ENCODE measurements around the gene KCNH6. TPM values are rescaled to one million over a fixed set of nuclear protein-coding genes. Genes with fewer than 3 reads are reported as not detected.

KCNH6 gene, protein sequence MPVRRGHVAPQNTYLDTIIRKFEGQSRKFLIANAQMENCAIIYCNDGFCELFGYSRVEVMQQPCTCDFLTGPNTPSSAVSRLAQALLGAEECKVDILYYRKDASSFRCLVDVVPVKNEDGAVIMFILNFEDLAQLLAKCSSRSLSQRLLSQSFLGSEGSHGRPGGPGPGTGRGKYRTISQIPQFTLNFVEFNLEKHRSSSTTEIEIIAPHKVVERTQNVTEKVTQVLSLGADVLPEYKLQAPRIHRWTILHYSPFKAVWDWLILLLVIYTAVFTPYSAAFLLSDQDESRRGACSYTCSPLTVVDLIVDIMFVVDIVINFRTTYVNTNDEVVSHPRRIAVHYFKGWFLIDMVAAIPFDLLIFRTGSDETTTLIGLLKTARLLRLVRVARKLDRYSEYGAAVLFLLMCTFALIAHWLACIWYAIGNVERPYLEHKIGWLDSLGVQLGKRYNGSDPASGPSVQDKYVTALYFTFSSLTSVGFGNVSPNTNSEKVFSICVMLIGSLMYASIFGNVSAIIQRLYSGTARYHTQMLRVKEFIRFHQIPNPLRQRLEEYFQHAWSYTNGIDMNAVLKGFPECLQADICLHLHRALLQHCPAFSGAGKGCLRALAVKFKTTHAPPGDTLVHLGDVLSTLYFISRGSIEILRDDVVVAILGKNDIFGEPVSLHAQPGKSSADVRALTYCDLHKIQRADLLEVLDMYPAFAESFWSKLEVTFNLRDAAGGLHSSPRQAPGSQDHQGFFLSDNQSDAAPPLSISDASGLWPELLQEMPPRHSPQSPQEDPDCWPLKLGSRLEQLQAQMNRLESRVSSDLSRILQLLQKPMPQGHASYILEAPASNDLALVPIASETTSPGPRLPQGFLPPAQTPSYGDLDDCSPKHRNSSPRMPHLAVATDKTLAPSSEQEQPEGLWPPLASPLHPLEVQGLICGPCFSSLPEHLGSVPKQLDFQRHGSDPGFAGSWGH
- not detected for total RNA-seq

DNA sequence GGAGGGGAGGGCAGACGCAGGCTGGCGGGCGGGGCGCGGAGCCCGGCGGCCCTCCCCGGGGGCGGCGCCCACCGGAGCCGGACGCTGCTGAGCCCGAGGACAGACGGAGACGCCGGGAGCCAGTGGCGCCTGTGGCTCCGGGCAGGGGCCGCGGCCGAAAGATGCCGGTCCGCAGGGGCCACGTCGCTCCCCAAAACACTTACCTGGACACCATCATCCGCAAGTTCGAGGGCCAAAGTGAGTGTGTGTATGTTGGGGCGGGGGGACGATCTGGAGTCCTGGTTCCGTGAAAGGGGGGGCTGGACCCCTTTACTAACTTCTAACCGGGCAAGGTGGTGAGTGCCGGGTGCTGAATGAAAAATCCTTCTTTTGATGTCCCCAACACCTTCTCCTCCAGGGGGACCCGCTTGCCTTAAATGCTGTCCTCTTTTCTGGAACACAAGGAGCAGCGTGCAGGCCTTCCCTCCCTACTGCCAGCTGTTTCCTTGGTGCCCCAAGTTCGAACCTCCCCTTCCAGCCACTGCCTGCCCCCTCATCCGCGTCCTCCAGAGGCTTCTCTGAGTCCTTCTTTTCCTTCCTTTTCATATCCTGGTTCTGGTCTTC, at the start of gene KCNH6:
Gene KCNH6, plus strand, starts transcription at position 106 of the 603 bp plus-strand sequence. Its CDS starts 56 bp downstream, at position 162.
- H3K9me3 Mint-ChIP-seq, result no peaks in the 10 kb centered on the region
- H3K4me1 Mint-ChIP-seq, result peaks cover 2% of the 10 kb centered on the region
- H3K27ac Mint-ChIP-seq, result no peak within 1 kb of the TSS
- H3K36me3 Mint-ChIP-seq, result no peaks in the 10 kb centered on the region
- H3K27me3 Mint-ChIP-seq, result peaks cover 28% of the 10 kb centered on the region
- ATAC-seq (ENCODE audit: low read depth), result no peak
- H3K4me3 Mint-ChIP-seq, result no peak within 1 kb of the TSS
- POLR2A ChIA-PET, result no interaction called here
- no peak for DNase-seq

GRCh38 chr17:63474174-63474573, 49.0 kb upstream of the KCNH6 start:
- POLR2A ChIA-PET, result no interaction called here
- no peak for ATAC-seq (ENCODE audit: low read depth)
- DNase-seq, result no peak
- Mint-ChIP-seq H3K9me3 (no peaks in the 10 kb centered on the region), H3K27me3 (peaks cover 52% of the 10 kb centered on the region), H3K36me3 (no peaks in the 10 kb centered on the region), H3K4me3 (no peak overlapping the region), H3K4me1 (peaks cover 6% of the 10 kb centered on the region), H3K27ac (no peak overlapping the region)

- Mint-ChIP-seq H3K36me3 (no peaks in the 10 kb centered on the region), H3K9me3 (no peaks in the 10 kb centered on the region), H3K27ac (no peak overlapping the region), H3K4me3 (no peak overlapping the region), H3K27me3 (peaks cover 54% of the 10 kb centered on the region), H3K4me1 (peaks cover 6% of the 10 kb centered on the region)
- ATAC-seq (ENCODE audit: low read depth), result no peak
- POLR2A ChIA-PET, result no interaction called here
- no peak for DNase-seq
Observed at GRCh38 chr17:63474586-63475460, 48.3 kb upstream of the KCNH6 start.

DNA sequence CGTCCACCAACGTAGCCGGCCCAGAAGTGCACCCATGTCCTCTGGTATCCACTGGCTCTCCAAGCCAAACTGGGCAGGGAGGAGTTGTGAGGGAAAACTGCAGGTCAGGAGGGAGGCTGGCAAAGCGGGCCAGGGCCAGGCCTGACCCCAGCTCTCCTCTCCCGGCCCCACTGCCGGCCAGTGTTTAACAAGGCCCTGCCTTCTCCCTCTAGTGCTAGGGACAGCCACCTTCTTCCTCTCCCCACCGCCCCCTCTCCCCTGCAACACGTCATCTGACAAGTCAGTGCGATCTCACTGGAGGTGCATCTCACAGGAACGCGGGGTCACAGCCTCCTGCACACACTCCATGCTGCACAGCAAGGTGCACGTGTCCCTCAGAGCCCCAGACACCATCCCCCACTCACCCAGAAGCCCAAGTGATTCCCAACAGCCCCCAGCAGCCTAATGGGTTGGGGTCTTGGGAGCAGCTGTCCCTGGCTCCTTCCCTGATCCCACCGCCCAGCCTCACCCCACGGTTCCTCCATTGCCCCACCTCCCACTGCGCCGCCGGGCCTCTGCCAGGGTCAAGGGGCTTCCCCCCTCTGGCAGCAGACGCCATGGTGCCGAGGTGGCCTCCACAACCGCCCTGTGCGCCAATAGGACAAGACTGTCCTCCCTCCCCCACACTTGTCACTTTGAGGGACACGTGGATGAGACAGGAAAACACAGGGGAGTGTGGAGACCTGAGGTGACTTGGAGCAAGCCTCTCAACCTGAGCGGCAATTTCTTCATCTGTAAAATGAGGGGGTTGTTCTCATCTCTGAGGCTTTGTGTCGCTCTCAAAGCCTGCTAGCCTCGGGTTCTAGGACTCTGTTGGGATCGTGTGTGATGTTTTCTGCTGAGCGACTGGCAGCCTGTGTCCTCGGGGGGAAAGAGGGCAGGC, 47.4 kb upstream of the KCNH6 start:
- Mint-ChIP-seq H3K27ac (no peak overlapping the region), H3K27me3 (peaks cover 54% of the 10 kb centered on the region), H3K36me3 (no peaks in the 10 kb centered on the region), H3K9me3 (no peaks in the 10 kb centered on the region), H3K4me1 (peaks cover 6% of the 10 kb centered on the region), H3K4me3 (peak overlapping the region; percentile 49)
- ATAC-seq (ENCODE audit: low read depth), result no peak
- POLR2A ChIA-PET, result no interaction called here
- DNase-seq, result no peak

DNA sequence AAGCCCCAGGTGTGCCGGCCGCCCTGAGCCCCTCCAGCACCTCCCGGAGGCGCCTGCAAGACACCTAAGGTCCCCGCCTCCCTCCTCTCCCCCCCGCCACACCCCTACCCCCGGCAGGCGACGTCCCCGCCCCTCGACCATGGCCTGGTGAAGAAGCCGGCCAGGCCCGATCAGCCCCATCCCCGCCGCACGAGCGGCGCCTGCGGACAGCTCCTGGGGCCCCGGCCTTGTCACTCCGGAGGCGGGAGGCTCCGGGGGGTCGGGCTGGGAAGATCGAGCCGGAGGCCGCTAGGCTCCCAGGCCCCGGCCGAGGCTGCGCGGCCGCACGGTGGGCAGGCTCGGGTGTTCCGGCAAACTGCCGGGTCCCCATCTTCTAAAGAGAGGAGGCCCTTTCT, 46.7 kb upstream of the KCNH6 start:
- H3K9me3 Mint-ChIP-seq, result no peaks in the 10 kb centered on the region
- H3K36me3 Mint-ChIP-seq, result no peaks in the 10 kb centered on the region
- peak overlapping the region; percentile 44 for H3K4me3 Mint-ChIP-seq
- H3K4me1 Mint-ChIP-seq, result peaks cover 6% of the 10 kb centered on the region
- H3K27ac Mint-ChIP-seq, result no peak overlapping the region
- no peak for ATAC-seq (ENCODE audit: low read depth)
- peak; percentile 45 for DNase-seq
- POLR2A ChIA-PET, result no interaction called here
- peaks cover 54% of the 10 kb centered on the region for H3K27me3 Mint-ChIP-seq

DNA sequence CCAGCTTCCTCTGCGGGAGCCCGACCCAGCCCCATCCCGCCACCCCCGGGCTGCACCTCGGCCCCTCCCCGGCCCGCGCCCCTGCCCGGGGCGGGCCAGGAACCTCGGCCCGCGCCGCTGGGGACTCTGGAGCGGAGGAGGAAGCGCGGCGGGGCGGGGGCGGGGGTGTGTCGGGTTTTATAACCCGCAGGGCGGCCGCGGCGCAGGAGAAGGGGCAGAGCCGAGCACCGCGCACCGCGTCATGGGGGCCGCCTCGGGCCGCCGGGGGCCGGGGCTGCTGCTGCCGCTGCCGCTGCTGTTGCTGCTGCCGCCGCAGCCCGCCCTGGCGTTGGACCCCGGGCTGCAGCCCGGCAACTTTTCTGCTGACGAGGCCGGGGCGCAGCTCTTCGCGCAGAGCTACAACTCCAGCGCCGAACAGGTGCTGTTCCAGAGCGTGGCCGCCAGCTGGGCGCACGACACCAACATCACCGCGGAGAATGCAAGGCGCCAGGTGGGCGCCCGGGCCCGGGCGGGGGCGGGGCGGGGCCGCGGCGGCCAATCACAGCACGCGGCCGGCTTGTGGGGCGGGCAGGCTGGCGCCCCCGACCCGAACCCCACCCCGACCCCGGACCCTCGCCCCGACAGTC, 46.2 kb upstream of the KCNH6 start, which contains the start of gene ACE:
Gene ACE, plus strand, starts transcription at position 208 of the 626 bp plus-strand sequence. Its CDS starts 34 bp downstream, at position 242.
- Mint-ChIP-seq H3K27me3 (peaks cover 54% of the 10 kb centered on the region), H3K4me1 (peaks cover 6% of the 10 kb centered on the region), H3K4me3 (peak within 1 kb of the TSS; percentile 75), H3K36me3 (no peaks in the 10 kb centered on the region), H3K9me3 (no peaks in the 10 kb centered on the region), H3K27ac (no peak within 1 kb of the TSS)
- peak; percentile 54 for DNase-seq
- ATAC-seq (ENCODE audit: low read depth), result peak; percentile 62
- POLR2A ChIA-PET, result interaction anchor here (1.5 kb wide), 1 partner anchor 44 kb away, joined by 3 read pairs; no protein-coding TSS in a partner anchor

- no peak for DNase-seq
- Mint-ChIP-seq H3K4me3 (peak overlapping the region; percentile 75), H3K9me3 (no peaks in the 10 kb centered on the region), H3K27ac (no peak overlapping the region), H3K4me1 (peaks cover 6% of the 10 kb centered on the region), H3K36me3 (no peaks in the 10 kb centered on the region), H3K27me3 (peaks cover 48% of the 10 kb centered on the region)
- POLR2A ChIA-PET, result interaction anchor here (1.2 to 1.5 kb wide), 4 partner anchors 38 to 52 kb away, joined by 3 to 6 read pairs (median 6); no protein-coding TSS in a partner anchor
- ATAC-seq (ENCODE audit: low read depth), result no peak
Observed at GRCh38 chr17:63477480-63478440, 45.4 kb upstream of the KCNH6 start.

DNA sequence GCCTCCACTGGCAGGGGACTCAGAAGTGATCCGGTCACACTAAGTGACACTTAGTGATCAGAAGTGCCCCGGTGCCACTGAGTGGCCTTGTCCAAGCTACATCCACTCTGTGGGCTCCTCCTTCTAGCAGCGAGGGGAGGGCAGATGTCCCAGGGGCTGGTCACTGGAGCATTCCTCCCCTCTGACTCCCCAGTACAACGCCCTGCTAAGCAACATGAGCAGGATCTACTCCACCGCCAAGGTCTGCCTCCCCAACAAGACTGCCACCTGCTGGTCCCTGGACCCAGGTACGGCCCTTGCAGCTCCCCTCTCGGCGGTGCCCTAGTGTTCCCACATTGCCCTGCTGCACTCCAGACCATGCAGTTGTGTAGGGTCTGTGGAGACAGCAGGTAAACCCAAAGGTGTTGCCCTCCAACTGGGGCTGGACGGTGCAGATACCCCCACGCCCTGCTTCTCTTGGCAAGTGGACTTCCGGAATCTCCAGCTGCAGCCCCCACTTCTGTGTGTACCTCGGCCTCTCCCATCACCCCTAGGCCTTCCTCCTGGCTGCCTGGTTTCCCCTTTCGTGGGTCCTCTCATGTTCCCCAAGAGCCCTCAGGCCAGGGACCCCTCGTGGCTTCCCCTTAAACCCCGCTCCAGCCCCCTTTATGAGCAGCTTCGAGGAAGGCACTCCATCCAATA, 44.2 kb upstream of the KCNH6 start:
- DNase-seq (peak; percentile 80), ATAC-seq (ENCODE audit: low read depth) (peak; percentile 81)
- H3K4me1 Mint-ChIP-seq, result peaks cover 6% of the 10 kb centered on the region
- POLR2A ChIA-PET, result interaction anchor here (0.6 to 1.4 kb wide), 6 partner anchors 24 to 55 kb away, joined by 3 to 6 read pairs (median 5); no protein-coding TSS in a partner anchor
- no peaks in the 10 kb centered on the region for H3K36me3 Mint-ChIP-seq
- peaks cover 40% of the 10 kb centered on the region for H3K27me3 Mint-ChIP-seq
- no peak overlapping the region for H3K4me3 Mint-ChIP-seq
- no peaks in the 10 kb centered on the region for H3K9me3 Mint-ChIP-seq
- no peak overlapping the region for H3K27ac Mint-ChIP-seq

GRCh38 chr17:63479495-63480184, 43.5 kb upstream of the KCNH6 start:
- Mint-ChIP-seq H3K4me1 (peaks cover 2% of the 10 kb centered on the region), H3K27ac (no peak overlapping the region), H3K9me3 (no peaks in the 10 kb centered on the region), H3K4me3 (no peak overlapping the region), H3K36me3 (no peaks in the 10 kb centered on the region), H3K27me3 (peaks cover 33% of the 10 kb centered on the region)
- POLR2A ChIA-PET, result interaction anchor here (0.6 to 1.4 kb wide), 4 partner anchors 39 to 56 kb away, joined by 3 to 6 read pairs (median 5); no protein-coding TSS in a partner anchor
- ATAC-seq (ENCODE audit: low read depth), result no peak
- DNase-seq, result no peak
